Stimulated activated CD4-positive, alpha-beta T cell treated with anti-CD3 and anti-CD28 coated beads, Interleukin-1b, Interleukin-23, amount 100 ng/mL, for 24 hours (primary cell): ENCODE results near the gene ALKBH4.
"Not testable (repeated sequence)": the region's sequence is repeated elsewhere in the genome, so short reads cannot be mapped to it uniquely, and the experiment has no call there.

ENCODE experiments used
- DNase-seq, 4 experiments: peaks; one replicate each; pipeline ENCODE4 v3.0.0-alpha.2; 2020; ENCODE audit warnings: low read depth in 4 of 4, low spot score in 1 of 4

Gene ALKBH4

GRCh38 chr7:102429141-102429899, 35.3 kb downstream of the ALKBH4 start:
- DNase-seq, result no peak

- DNase-seq, result no peak
These were observed 37.7 kb downstream of the ALKBH4 start for GRCh38 chr7:102427019-102427405.

GRCh38 chr7:102426268-102427018, 38.2 kb downstream of the ALKBH4 start:
- peak in 3 of 4 experiments; percentile 40 to 75 (median 64) for DNase-seq

GRCh38 chr7:102425639-102426267, 38.9 kb downstream of the ALKBH4 start:
- DNase-seq, result peak; percentile 61 to 76 (median 67)

GRCh38 chr7:102424787-102425218, 39.9 kb downstream of the ALKBH4 start:
- DNase-seq, result no peak

GRCh38 chr7:102424129-102424551, 40.5 kb downstream of the ALKBH4 start:
- DNase-seq, result no peak

- DNase-seq, result no peak
These were observed 42.9 kb downstream of the ALKBH4 start for GRCh38 chr7:102421706-102422240.

- no peak for DNase-seq
These were observed 46.1 kb downstream of the ALKBH4 start for GRCh38 chr7:102418592-102418991.

GRCh38 chr7:102417105-102417504, 47.6 kb downstream of the ALKBH4 start:
- DNase-seq, result no peak

GRCh38 chr7:102416406-102416805, 48.3 kb downstream of the ALKBH4 start:
- no peak for DNase-seq

- DNase-seq, result peak in 1 of 4 experiments; percentile 59
These were observed 48.9 kb downstream of the ALKBH4 start for GRCh38 chr7:102415685-102416225.

GRCh38 chr7:102413611-102414010, 51.1 kb downstream of the ALKBH4 start:
- no peak for DNase-seq

GRCh38 chr7:102413091-102413490, 51.6 kb downstream of the ALKBH4 start:
- no peak for DNase-seq

GRCh38 chr7:102412548-102412947, 52.1 kb downstream of the ALKBH4 start:
- no peak for DNase-seq

- DNase-seq, result no peak
These were observed 53.7 kb downstream of the ALKBH4 start for GRCh38 chr7:102410918-102411317.

GRCh38 chr7:102410123-102410522, 54.5 kb downstream of the ALKBH4 start:
- no peak for DNase-seq

- no peak for DNase-seq
These were observed 55.3 kb downstream of the ALKBH4 start for GRCh38 chr7:102409340-102409739.

- DNase-seq, result not testable (repeated sequence)
These were observed 56.1 kb downstream of the ALKBH4 start for GRCh38 chr7:102408530-102408929.

GRCh38 chr7:102407910-102408309, 56.8 kb downstream of the ALKBH4 start:
- no peak for DNase-seq
